Ovary (tissue), 9 donors: ENCODE data around the gene CRACR2A. TPM values are rescaled to one million over a fixed set of nuclear protein-coding genes. Genes with fewer than 3 reads are reported as not detected.

ENCODE experiments used
- DNase-seq, 5 donors: peaks; one replicate each; pipeline ENCODE4 v3.0.0-alpha.2; 2019 to 2020
- H3K27ac ChIP-seq, 2 donors: fragments of 200-600 bp; one replicate each; pipeline versions ENCODE4 v1.5.1 to v1.8.0; 2019 to 2022
- H3K27me3 ChIP-seq: fragments of 200-600 bp; one replicate; pipeline ENCODE4 v1.8.0; 2022
- H3K36me3 ChIP-seq: fragments of 200-600 bp; sonication (generic); one replicate; pipeline ENCODE4 v1.5.1; 2019
- H3K4me1 ChIP-seq: one replicate; pipeline ENCODE4 v1.8.1; 2013; ENCODE audit warnings: mild to moderate bottlenecking, moderate library complexity; ENCODE audit not compliant: insufficient read depth
- H3K4me3 ChIP-seq: fragments of 200-600 bp; sonication (generic); one replicate; pipeline ENCODE4 v1.5.1; 2017
- H3K9me3 ChIP-seq, 2 donors: fragments of 200-600 bp in 1 of 2; sonication (generic) in 1 of 2; one replicate each; pipeline versions ENCODE4 v1.5.1 to v1.8.1; 2013 to 2019; ENCODE audit warnings: mild to moderate bottlenecking in 1 of 2, moderate library complexity in 1 of 2
- CTCF ChIP-seq, 3 donors: fragments of 450-650 bp in 2 of 3; fragments of 200-600 bp in 1 of 3; IDR thresholded peaks; one replicate each; pipeline versions ENCODE4 v1.5.1 to v1.8.0; 2016 to 2022; ENCODE audit warnings: antibody characterized with exemption in 3 of 3, mild to moderate bottlenecking in 1 of 3
- EP300 ChIP-seq: sonication (generic); formaldehyde crosslinking; IDR thresholded peaks from one replicate; pipeline ENCODE4 v1.6.1; 2017; ENCODE audit warnings: antibody characterized with exemption
- POLR2A ChIP-seq: fragments of 450-650 bp; IDR thresholded peaks from one replicate; pipeline ENCODE4 v1.6.1; 2017; ENCODE audit warnings: antibody characterized with exemption, mild to moderate bottlenecking, moderate library complexity
- whole genome bisulfite sequencing, 3 donors: extraction: QIAGEN DNeasy Blood & Tissue Kit in 1 of 3; methylation state at CpG; one replicate each; pipeline versions ENCODE4 v1.1.5 to v1.1.7; 2013 to 2017; 5-methylcytosine and 5-hydroxymethylcytosine counted together
- intact Hi-C, 4 donors: fragments of 100-400 bp; cut with DNase I; formaldehyde crosslinking; loops; one replicate each; pipeline versions ENCODE4 v1.11.0 to v1.15.1; 2022 to 2023
- polyA plus RNA-seq, 2 donors: library from polyadenylated mRNA; stranded (reverse); fragments of 200-250 nt in 1 of 2; fragments of 350-450 nt in 1 of 2; fragmentation: Illumina TruSeq in 1 of 2; extraction: RNeasy Lipid Tissue Mini Kit (QIAGEN cat#74804) in 1 of 2; gene quantifications; one replicate each; pipeline ENCODE4 v1.2.3, GENCODE V29; 2013 to 2014
- total RNA-seq, 7 donors: library from RNA; depleted of rRNA in 2 of 7; stranded (reverse); fragments of >200 nt in 2 of 7; fragmentation: NEBNext Ultra II Directional in 3 of 7; extraction: Animal tissue kit (Norgen Biotek cat#: 25700) in 3 of 7; gene quantifications; one replicate each; pipeline versions ENCODE4 v1.1.0 to v1.2.4, GENCODE V29; 2016 to 2023
- donor health status: DM: no; HTN: no; CAD: no; lungs with moderate emphysema.
- donor health status: DM: no; HTN: no; CAD: no.
- donor health status: Bipolar disorder and iron deficiency.
- donor health status: DM: yes; HTN: yes; CAD: no.
- donor health status: DM: no; HTN: no; CAD: no.
- donor health status: DM: yes; HTN: yes; CAD: no.

CRACR2A gene
- total and polyA plus RNA-seq, 9 donors = 1.8 to 7.7 (median 4.4) TPM

- Histone ChIP-seq H3K4me3 (no peak overlapping the region), H3K27me3 (no peaks in the 10 kb centered on the region), H3K4me1 (peaks cover 6% of the 10 kb centered on the region), H3K36me3 (no peaks in the 10 kb centered on the region), H3K27ac (no peak overlapping the region), H3K9me3 (no peaks in the 10 kb centered on the region)
- no peak for TF ChIP-seq POLR2A
- no peak for TF ChIP-seq CTCF (IDR thresholded peaks at IDR 0.05)
- 84 to 88% (median 87%) methylated on average over 4 of the region's 4 CpGs for WGBS, 3 donors
- intact Hi-C loops = no loop called here
- no peak for DNase-seq
Measured at GRCh38 chr12:3671330-3672112, 81.4 kb downstream of the CRACR2A start.

- intact Hi-C loops = no loop called here
- TF ChIP-seq CTCF (IDR thresholded peaks at IDR 0.05) (no peak), EP300 (no peak), POLR2A (no peak)
- 94 to 97% (median 96%) methylated on average over 5 of the region's 5 CpGs for WGBS, 3 donors
Measured at GRCh38 chr12:3670083-3670620, 82.8 kb downstream of the CRACR2A start.

GRCh38 chr12:3669594-3669993 lies 83.3 kb downstream of the CRACR2A start:
- no peak for TF ChIP-seq EP300
- no peak for TF ChIP-seq POLR2A
- no peak for TF ChIP-seq CTCF (IDR thresholded peaks at IDR 0.05)
- WGBS, 3 donors = 67 to 93% (median 85%) methylated on average over 3 to 4 of the region's 4 CpGs
- intact Hi-C loops = no loop called here

More at GRCh38 chr12:3670083-3670620, 82.8 kb downstream of the CRACR2A start:
- no peaks in the 10 kb centered on the region for H3K27me3 ChIP-seq
- no peak overlapping the region for H3K27ac ChIP-seq
- DNase-seq = no peak
- peaks cover 6% of the 10 kb centered on the region for H3K4me1 ChIP-seq
- H3K36me3 ChIP-seq = no peaks in the 10 kb centered on the region
- no peak overlapping the region for H3K4me3 ChIP-seq
- H3K9me3 ChIP-seq = no peaks in the 10 kb centered on the region

GRCh38 chr12:3668479-3669165 lies 84.3 kb downstream of the CRACR2A start:
- TF ChIP-seq CTCF (IDR thresholded peaks at IDR 0.05) (no peak), EP300 (no peak), POLR2A (no peak)
- H3K4me1 ChIP-seq = peaks cover 6% of the 10 kb centered on the region
- intact Hi-C loops = no loop called here
- H3K4me3 ChIP-seq = no peak overlapping the region
- H3K9me3 ChIP-seq = no peaks in the 10 kb centered on the region
- no peaks in the 10 kb centered on the region for H3K27me3 ChIP-seq
- H3K27ac ChIP-seq = no peak overlapping the region
- no peak for DNase-seq
- WGBS, 3 donors = 35 to 58% (median 50%) methylated on average over 5 of the region's 5 CpGs
- no peaks in the 10 kb centered on the region for H3K36me3 ChIP-seq

More at GRCh38 chr12:3669594-3669993, 83.3 kb downstream of the CRACR2A start:
- no peak for DNase-seq
- H3K4me1 ChIP-seq = peaks cover 6% of the 10 kb centered on the region
- no peak overlapping the region for H3K4me3 ChIP-seq
- no peaks in the 10 kb centered on the region for H3K27me3 ChIP-seq
- no peak overlapping the region for H3K27ac ChIP-seq
- H3K36me3 ChIP-seq = no peaks in the 10 kb centered on the region
- no peaks in the 10 kb centered on the region for H3K9me3 ChIP-seq
